Suprapubic skin (tissue), 4 donors: ENCODE data around the gene CAMK2D. TPM values are rescaled to one million over a fixed set of nuclear protein-coding genes. Genes with fewer than 3 reads are reported as not detected.

ENCODE experiments used
- DNase-seq, 2 donors: peaks; one replicate each; pipeline ENCODE4 v3.0.0-alpha.2; 2019; ENCODE audit warnings: low spot score in 2 of 2
- H3K27ac ChIP-seq: fragments of 200-600 bp; sonication (generic); one replicate; pipeline ENCODE4 v1.5.1; 2019
- H3K27me3 ChIP-seq: fragments of 200-600 bp; sonication (generic); one replicate; pipeline ENCODE4 v1.5.1; 2019
- H3K36me3 ChIP-seq: fragments of 200-600 bp; sonication (generic); one replicate; pipeline ENCODE4 v1.5.1; 2019
- H3K4me1 ChIP-seq: fragments of 200-600 bp; sonication (generic); one replicate; pipeline ENCODE4 v1.5.1; 2019
- H3K4me3 ChIP-seq: fragments of 200-600 bp; sonication (generic); one replicate; pipeline ENCODE4 v1.5.1; 2019; ENCODE audit warnings: mild to moderate bottlenecking
- H3K9me3 ChIP-seq: fragments of 200-600 bp; sonication (generic); one replicate; pipeline ENCODE4 v1.5.1; 2019
- EP300 ChIP-seq: sonication (generic); formaldehyde crosslinking; IDR thresholded peaks from one replicate; pipeline ENCODE4 v1.6.1; 2017; ENCODE audit warnings: antibody characterized with exemption
- POLR2A ChIP-seq, 2 donors: fragments of 450-650 bp; IDR thresholded peaks; one replicate each; pipeline ENCODE4 v1.6.1; 2017; ENCODE audit warnings: antibody characterized with exemption in 2 of 2, mild to moderate bottlenecking in 2 of 2, moderate library complexity in 2 of 2
- POLR2AphosphoS5 ChIP-seq, 3 donors: sonication (generic); formaldehyde crosslinking; IDR thresholded peaks; one replicate each; pipeline ENCODE4 v1.6.1; 2017; ENCODE audit warnings: antibody characterized with exemption in 3 of 3
- WGBS: methylation state at CpG from one replicate; pipeline ENCODE4 v1.1.5; 2018; 5-methylcytosine and 5-hydroxymethylcytosine counted together
- total RNA-seq, 4 donors: library from RNA; depleted of rRNA; stranded (reverse); fragments of >200 nt; gene quantifications; one replicate each; pipeline ENCODE4 v1.1.0, GENCODE V29; 2016
- TF ChIP-seq, protein P1 (sequence below), 2 donors: fragments of 200-600 bp in 1 of 2; fragments of 450-650 bp in 1 of 2; sonication (generic) in 1 of 2; IDR thresholded peaks; one replicate each; pipeline ENCODE4 v1.5.1; 2016 to 2019; ENCODE audit warnings: antibody characterized with exemption in 2 of 2, mild to moderate bottlenecking in 1 of 2, moderate library complexity in 1 of 2

The CAMK2D gene
- total RNA-seq, 4 donors from 2014 or later, result 21.5 to 38.2 (median 30.5) TPM

DNA sequence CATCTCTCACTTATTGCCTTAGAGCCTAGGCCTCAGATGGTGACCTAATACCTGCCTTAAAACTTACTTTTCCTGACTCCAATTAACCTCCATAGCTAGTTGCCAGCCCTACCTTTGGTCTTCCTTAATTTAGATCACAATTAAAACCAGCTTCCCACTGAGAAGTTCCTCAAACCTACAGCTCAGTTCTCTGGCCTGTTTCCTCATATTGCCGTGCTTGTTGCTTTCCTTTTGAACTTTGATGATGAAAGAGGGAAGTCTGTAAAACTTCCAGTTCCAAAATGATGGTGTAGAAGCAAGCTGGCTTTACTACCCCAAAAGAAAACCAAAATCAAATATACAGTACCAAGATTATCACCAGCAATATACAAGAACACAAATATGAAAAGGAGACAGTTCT is 28.9 kb upstream of the CAMK2D start:
- TF ChIP-seq POLR2AphosphoS5 (IDR thresholded peaks at IDR 0.05), result no peak
- TF ChIP-seq, protein P1, sequence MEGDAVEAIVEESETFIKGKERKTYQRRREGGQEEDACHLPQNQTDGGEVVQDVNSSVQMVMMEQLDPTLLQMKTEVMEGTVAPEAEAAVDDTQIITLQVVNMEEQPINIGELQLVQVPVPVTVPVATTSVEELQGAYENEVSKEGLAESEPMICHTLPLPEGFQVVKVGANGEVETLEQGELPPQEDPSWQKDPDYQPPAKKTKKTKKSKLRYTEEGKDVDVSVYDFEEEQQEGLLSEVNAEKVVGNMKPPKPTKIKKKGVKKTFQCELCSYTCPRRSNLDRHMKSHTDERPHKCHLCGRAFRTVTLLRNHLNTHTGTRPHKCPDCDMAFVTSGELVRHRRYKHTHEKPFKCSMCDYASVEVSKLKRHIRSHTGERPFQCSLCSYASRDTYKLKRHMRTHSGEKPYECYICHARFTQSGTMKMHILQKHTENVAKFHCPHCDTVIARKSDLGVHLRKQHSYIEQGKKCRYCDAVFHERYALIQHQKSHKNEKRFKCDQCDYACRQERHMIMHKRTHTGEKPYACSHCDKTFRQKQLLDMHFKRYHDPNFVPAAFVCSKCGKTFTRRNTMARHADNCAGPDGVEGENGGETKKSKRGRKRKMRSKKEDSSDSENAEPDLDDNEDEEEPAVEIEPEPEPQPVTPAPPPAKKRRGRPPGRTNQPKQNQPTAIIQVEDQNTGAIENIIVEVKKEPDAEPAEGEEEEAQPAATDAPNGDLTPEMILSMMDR (IDR thresholded peaks at IDR 0.05), result no peak
- no peak for TF ChIP-seq EP300
- TF ChIP-seq POLR2A (IDR thresholded peaks at IDR 0.05), result no peak
- no peaks in the 10 kb centered on the region for H3K36me3 ChIP-seq

DNA sequence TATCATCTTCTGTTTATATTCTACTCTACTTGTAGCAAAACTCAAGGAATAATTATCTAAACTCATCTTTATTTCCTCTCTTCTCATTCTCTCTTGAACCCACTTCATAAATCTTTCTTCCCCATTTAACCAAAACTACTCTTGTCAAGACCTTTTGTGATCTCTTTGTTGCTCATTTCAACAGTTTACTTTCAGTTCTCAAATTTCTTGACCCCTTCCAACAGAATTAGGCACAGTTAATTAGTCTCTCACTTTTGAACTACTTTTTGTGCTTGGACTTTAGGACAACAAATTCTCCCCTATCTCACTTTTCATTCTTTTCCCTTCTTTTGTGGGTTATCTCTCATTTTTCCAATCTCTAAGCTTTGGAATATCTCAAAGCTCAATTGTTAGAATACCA is 27.4 kb upstream of the CAMK2D start:
- H3K27me3 ChIP-seq, result no peaks in the 10 kb centered on the region
- DNase-seq, result no peak
- H3K4me3 ChIP-seq, result no peak overlapping the region
- H3K4me1 ChIP-seq, result no peaks in the 10 kb centered on the region
- H3K27ac ChIP-seq, result no peak overlapping the region
- no peaks in the 10 kb centered on the region for H3K36me3 ChIP-seq
- peaks cover 6% of the 10 kb centered on the region for H3K9me3 ChIP-seq
- TF ChIP-seq POLR2AphosphoS5 (IDR thresholded peaks at IDR 0.05) (no peak), EP300 (no peak), POLR2A (IDR thresholded peaks at IDR 0.05) (no peak)
- TF ChIP-seq, protein P1 (IDR thresholded peaks at IDR 0.05), result no peak

More for the DNA sequence above, 28.9 kb upstream of the CAMK2D start:
- WGBS, result 76% methylated on average over 1 of the region's 1 CpG
- no peak for DNase-seq
- Histone ChIP-seq H3K9me3 (peaks cover 6% of the 10 kb centered on the region), H3K4me1 (no peaks in the 10 kb centered on the region), H3K27ac (no peak overlapping the region), H3K4me3 (no peak overlapping the region), H3K27me3 (no peaks in the 10 kb centered on the region)

DNA sequence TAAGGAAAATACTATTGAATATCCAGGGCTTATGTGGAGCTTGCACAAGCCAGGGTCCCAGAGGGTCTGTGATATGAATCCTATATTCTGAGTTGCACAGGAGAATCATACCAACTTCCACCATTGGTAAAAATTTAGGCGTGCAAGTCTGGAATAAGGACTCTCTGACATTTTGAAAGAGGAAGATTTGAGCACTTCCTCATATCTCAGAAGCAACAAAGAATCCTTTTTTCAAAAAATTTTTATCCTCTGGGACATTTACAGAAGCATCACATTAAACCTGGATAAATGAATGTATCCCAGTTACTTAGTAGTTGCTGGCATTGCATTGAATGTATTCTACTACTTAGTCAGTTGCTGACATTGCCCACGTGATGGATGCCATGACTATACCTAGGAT is 24.2 kb upstream of the CAMK2D start:
- H3K9me3 ChIP-seq, result no peaks in the 10 kb centered on the region
- TF ChIP-seq, protein P1 (IDR thresholded peaks at IDR 0.05), result no peak
- TF ChIP-seq POLR2A (IDR thresholded peaks at IDR 0.05) (no peak), EP300 (no peak), POLR2AphosphoS5 (IDR thresholded peaks at IDR 0.05) (no peak)
- H3K36me3 ChIP-seq, result no peaks in the 10 kb centered on the region
- no peaks in the 10 kb centered on the region for H3K4me1 ChIP-seq
- no peak for DNase-seq
- H3K27ac ChIP-seq, result no peak overlapping the region
- no peaks in the 10 kb centered on the region for H3K27me3 ChIP-seq
- H3K4me3 ChIP-seq, result no peak overlapping the region
- 87% methylated on average over 2 of the region's 2 CpGs for WGBS

DNA sequence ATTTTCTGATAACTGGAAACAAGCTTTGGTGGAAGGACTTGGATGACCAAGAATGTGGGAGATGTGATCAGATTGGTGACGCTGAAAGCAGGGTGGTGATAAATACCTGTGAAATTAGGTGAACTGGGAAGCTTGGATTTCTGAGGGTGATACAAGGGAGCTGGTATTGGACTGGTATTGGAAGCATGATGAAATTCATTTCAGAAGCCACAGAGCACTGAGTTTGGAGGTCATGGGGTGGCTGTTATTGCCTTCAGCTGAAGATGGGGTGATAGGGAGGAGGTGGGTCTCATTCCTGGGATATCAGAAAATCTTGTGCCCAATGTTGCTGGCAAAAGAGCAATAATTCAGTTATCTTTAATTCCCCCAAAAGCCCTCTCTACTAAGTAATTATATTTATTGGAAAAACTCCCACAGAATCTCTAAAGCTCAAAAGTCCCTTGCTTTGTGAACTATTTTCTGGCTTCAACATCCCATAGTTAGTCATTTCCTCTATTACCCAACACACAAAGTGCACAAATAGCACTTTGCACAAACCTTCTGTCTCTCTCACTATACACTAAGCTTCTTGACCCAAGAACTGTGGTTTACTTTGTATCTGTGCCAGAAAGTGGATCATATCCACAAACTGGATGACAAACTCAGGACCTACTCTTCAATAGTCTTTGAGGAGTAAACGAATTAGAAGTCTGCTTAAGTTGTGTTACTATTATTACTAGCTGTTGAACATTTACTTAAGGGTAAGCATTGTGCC is 23.1 kb upstream of the CAMK2D start:
- H3K4me3 ChIP-seq, result no peak overlapping the region
- no peak overlapping the region for H3K27ac ChIP-seq
- no peak for TF ChIP-seq POLR2A (IDR thresholded peaks at IDR 0.05)
- TF ChIP-seq, protein P1 (IDR thresholded peaks at IDR 0.05), result no peak
- no peak for TF ChIP-seq POLR2AphosphoS5 (IDR thresholded peaks at IDR 0.05)
- TF ChIP-seq EP300, result no peak
- no peak for DNase-seq
- 71% methylated on average over 2 of the region's 2 CpGs for WGBS
- H3K36me3 ChIP-seq, result no peaks in the 10 kb centered on the region
- H3K4me1 ChIP-seq, result no peaks in the 10 kb centered on the region
- H3K9me3 ChIP-seq, result no peaks in the 10 kb centered on the region
- H3K27me3 ChIP-seq, result no peaks in the 10 kb centered on the region

DNA sequence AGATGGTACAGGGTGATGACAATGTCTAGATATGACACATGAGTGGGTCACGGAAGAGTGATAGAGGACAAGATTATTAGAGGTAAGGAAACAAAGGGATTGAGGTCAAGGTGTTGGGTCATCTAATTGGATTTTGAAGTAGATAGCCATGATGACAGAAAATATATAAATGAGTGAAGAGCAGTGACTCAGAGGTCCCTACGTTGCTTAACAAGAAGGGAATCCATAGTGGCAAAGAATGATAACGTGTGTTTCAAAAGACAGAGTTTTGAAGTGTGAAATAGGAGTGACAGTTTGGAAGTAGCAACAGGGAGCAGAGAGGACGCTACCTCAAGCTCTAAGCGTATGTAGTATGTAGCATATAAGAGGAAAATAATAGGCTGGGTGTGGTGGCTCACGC is 22.2 kb upstream of the CAMK2D start:
- H3K4me3 ChIP-seq, result no peak overlapping the region
- H3K27ac ChIP-seq, result no peak overlapping the region
- no peak for DNase-seq
- no peaks in the 10 kb centered on the region for H3K27me3 ChIP-seq
- H3K36me3 ChIP-seq, result no peaks in the 10 kb centered on the region
- TF ChIP-seq POLR2AphosphoS5 (IDR thresholded peaks at IDR 0.05) (no peak), EP300 (no peak)
- TF ChIP-seq, protein P1 (IDR thresholded peaks at IDR 0.05), result no peak
- 92% methylated on average over 6 of the region's 6 CpGs for WGBS
- no peaks in the 10 kb centered on the region for H3K9me3 ChIP-seq
- no peaks in the 10 kb centered on the region for H3K4me1 ChIP-seq
